Activated CD4-positive, alpha-beta T cell treated with anti-CD3 and anti-CD28 coated beads for 4 hours (primary cell): ENCODE measurements around the gene PPY.
"Not testable (repeated sequence)": the region's sequence is repeated elsewhere in the genome, so short reads cannot be mapped to it uniquely, and the experiment has no call there.

Experiments
- DNase-seq, 2 donors: peaks; one replicate each; pipeline ENCODE4 v3.0.0-alpha.2; 2020

Gene PPY

GRCh38 chr17:43928609-43929008, 13.7 kb downstream of the PPY start:
- DNase-seq: no peak

DNA sequence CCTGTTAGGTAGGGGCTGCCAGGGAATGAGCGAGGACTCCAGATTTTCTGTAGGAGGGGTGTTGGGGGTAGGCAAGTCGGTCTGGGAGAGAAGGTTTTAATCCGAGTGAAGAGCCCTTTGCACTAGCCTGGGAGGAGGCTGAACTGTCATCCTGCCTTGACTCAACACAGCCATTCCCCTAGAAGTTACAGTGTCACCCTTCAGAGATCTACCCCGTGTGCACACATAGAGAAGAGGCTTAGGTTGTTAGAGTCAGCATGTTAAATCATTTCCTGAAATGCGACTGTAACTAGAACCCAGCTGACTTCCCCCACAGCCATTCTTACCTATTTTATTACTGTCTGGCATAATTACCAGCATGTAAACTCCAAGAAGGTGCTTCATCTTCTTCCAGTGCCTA, 14.3 kb downstream of the PPY start:
- not testable (repeated sequence) for DNase-seq

DNA sequence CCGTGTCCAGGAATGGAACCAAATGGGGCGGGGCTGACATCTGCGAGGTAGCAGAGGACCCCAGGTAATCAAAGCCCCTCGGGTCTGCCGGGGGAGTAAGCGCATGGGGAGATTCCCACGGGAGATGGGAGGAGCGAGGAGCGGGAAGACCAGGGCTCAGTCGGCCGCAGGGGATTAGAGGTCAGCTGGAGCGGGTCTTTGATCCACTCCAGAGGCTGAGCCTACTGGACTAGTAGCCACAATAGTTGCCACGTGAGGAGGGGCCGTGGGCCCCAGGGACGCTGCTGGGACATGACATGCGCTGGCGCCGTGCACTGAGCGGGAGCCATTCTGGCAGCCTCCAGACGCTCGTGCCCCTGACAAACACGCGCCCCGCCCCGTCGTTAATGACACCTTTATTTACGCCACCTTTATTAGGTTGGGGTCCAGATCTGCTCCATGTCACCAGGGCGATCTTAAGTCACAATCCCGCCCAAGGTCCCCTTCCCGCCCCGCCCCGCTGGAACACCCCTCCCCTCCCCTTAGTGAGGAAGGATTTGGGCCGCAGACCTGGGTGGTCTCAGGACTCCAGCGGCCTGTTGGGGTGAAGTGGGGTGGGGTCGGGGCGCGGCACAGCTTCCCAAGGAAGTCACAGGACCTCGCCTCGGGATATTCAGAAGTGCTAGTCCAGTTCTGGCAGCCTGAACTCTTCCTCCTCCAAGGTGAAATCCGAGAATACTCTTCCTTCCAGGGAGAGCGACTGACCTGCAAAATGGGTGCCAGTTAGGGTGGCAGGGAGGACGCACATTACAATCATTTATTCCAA, 15.0 kb downstream of the PPY start:
- DNase-seq: no peak

- no peak for DNase-seq
These were observed 17.7 kb downstream of the PPY start for GRCh38 chr17:43924558-43924957.

- no peak for DNase-seq
These were observed 21.7 kb downstream of the PPY start for GRCh38 chr17:43920500-43921095.

- DNase-seq: no peak
These were observed 24.3 kb downstream of the PPY start for GRCh38 chr17:43918026-43918389.

DNA sequence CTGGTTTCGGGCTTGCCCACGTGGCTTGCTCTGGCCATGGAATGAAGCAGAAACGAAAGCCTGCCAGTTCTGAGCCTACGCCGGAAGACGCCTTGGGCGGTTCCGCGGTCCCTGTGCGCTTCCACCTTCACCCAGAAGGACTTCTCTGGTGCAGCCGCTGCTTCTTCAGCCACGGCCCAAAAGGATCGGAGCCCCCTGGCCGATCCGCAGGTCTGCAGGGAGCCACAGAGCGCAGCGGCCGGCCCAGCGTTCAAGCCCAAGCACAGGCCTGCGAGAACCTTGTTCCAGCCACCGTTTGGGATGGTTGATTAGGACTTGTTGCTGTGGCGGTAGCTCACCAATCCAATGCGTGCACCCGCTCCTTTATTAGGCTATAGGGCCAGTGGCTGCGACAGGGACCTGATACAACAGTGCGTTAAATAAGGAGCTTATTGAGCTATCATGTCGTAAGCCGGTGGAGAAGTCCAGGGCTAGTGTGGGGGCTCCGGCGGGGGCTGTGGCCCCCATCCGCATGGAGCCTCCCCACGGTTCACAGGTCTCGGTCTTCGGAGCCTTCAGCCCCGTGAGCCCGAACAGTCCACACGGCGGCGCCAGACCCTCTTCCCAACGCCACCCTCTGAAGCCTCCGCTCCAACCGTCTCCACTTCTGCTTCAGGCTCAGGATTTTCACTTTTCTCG, 24.8 kb downstream of the PPY start:
- DNase-seq: peak; percentile 51 to 54

GRCh38 chr17:43917016-43917347, 25.3 kb downstream of the PPY start:
- no peak for DNase-seq

GRCh38 chr17:43916385-43916784, 25.9 kb downstream of the PPY start:
- no peak for DNase-seq

GRCh38 chr17:43915559-43915958, 26.7 kb downstream of the PPY start:
- no peak for DNase-seq

DNA sequence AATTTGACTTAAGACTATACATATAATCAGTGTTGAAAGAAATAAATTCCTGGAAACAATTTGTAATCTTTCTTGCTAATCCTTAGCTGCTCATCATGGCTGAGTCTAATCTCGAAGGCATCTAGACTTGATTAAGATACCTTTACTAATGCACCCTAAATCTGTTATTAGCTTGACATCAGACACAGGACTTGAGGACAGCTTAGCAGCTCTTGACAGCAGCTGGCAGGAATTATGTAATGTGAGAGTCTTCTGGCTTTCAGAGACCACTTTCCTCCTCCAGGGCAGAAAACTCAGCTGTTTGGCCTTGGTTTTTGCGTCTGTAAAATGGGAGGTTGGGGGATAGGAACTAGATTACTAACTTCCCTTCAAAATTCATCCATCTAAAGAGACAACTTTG, 27.8 kb downstream of the PPY start:
- DNase-seq: no peak

- DNase-seq: no peak
These were observed 28.7 kb downstream of the PPY start for GRCh38 chr17:43913584-43913983.

- DNase-seq: no peak
These were observed 29.5 kb downstream of the PPY start for GRCh38 chr17:43912635-43913304.

DNA sequence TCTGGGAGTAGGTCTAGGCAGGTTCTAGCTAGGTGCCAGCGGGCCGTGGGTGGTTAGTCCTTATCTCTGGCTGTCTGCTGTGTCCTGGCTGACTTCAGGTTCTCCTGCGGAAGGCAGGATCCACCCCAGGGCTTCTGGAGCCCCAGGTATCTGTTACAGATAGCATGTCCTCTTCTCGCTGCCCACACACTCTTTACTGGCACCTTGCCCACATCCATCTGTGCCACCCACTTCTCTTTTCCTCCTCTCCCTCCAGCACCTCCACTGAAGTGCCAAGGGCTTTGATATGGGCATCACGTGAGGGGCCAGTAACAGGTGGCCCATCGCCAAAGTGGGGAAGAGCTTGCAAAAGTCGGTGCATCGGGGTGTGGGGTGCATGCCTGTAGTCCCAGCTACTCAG, 30.4 kb downstream of the PPY start:
- no peak for DNase-seq

DNA sequence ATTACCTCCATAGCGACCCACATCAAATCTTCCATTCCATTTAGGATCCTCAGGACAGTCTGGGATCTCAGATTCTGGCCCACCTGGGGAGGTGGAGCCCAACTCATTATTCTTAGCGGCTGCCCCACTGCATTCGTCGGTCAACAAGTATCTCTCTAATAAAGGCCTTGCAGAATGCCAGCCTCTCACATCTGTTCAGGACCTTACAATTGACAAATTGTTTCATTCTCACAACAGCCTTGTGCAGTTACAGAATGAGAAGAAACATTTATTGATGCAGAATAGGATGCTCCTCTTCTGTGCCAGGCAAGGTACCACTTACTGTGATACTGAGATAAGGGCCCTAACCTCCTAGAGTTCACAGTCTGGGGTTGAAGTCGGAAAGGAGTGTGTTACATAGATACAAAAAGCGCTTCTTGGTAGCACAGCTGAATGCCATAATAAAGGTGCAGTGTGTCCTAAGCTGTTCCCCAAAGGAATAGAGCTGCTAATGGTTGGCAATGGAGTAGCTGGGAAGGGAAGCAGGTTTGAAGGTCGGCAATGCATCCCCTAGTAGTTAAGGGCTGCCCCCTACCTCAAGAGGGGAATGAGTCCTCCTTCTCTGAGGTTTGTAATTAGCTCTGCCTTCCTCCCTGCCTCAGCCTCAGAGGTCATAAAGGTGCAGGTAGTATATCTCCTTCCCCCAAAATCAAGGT, 32.6 kb downstream of the PPY start:
- no peak for DNase-seq

DNA sequence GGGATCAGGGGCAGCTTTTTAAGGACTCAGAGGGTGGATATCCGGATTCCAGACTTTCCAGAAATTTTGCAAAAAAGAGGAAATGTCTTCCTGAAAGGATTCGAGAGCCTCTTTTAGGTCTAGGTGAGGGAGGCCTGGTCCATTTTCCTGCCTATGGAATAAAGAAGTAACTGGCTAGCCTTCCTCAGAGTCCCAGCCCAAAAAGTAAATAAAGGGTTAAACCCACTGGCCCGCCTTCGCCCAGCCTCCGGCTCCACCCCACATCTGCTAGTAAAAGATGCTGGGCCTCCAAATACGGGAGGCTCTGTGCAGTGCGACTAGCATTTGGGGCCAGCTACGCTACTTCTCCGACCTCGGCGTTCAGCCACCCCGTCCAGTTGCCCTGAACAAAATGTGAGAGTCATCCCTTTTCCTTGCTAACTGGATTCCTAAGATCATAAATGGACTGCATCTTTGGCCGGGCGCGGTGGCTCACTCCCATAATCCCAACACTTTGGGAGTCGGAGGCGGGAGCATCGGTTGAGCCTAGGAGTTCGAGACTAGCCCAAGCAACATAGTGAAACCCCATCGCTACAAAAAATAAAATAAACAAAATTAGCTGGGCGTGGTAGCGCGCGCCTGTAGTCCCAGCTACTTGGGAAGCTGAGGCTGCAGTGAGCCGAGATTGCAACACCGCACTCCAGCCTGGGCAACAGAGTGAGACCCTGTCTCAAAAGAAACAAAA, 34.1 kb downstream of the PPY start:
- peak; percentile 43 to 51 for DNase-seq

GRCh38 chr17:43907425-43907981, 34.8 kb downstream of the PPY start, which contains the start of gene MPP2:
MPP2 (minus strand) TSS chr17:43907536; CDS start chr17:43904460, 3,076 bp downstream.
- peak; percentile 42 to 45 for DNase-seq

DNA sequence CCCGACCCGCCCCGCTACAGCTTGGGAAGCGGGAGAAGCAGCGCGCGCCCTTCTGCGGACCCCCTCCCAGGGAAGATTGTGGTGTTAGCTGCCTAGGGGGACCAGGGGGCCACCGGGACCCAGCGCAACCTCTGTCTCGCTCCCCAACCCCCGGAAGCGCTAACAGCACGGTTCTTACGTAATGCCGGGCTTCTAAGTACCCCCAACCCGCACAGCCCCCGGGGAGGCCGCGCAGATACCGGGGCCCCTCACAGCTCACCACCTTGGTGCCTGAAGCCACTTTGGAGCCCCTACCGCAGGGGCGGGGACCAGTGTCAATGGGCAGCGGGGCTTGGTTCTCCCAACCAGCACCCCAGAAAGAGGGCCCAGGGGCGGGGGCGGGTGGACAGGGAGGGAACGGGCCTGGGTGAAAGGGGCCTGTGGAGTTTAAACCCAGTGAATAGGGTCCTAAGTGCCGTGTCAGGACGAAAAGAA, 35.3 kb downstream of the PPY start:
- no peak for DNase-seq

GRCh38 chr17:43905985-43906852, 36.1 kb downstream of the PPY start:
- DNase-seq: peak; percentile 24 to 28

DNA sequence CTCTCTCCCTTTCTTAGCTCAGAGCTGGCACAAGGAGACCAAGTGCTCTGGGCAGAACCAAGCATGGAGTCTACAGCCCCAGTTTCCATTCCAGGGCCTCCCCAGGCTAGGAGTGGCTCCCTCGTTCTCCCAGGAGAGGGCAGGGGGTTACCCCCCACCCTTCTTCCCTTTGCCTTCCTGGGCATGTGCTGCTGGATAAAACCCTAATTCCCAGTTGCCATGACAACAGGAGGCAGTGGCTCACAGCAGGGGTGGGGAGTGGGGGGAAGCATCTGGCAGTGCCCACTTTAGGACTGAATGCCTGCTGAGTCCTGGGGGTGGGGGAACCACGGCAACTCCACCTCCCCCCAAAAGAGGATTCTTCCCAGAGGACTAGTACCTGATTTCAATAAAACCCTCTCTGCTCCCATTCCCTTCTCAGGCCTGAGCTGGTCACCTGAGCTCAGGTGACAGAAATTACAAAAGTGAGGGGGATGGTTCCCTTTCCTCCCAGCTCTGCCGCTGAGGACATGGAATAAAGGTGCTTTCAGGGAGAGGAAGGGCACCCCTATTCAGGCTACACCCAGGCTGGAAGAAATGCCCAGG, 36.8 kb downstream of the PPY start:
- no peak for DNase-seq
